Left renal cortex interstitium (tissue), 4 donors: ENCODE results near the gene PIK3R1. TPM values are rescaled to one million over a fixed set of nuclear protein-coding genes. Genes with fewer than 3 reads are reported as not detected.
"Not testable (repeated sequence)": the region's sequence is repeated elsewhere in the genome, so short reads cannot be mapped to it uniquely, and the experiment has no call there.

Source experiments
- DNase-seq, 4 donors: peaks; one replicate each; pipeline ENCODE4 v3.0.0-alpha.2; 2013; ENCODE audit warnings: low read depth in 4 of 4, low spot score in 2 of 4, missing footprints in 1 of 4
- polyA plus RNA-seq, 4 donors: library from polyadenylated mRNA; unstranded; fragments of 120-200 nt; gene quantifications; one replicate each; pipeline ENCODE4 v1.2.1, GENCODE V29; 2013; ENCODE audit not compliant: insufficient read length in 4 of 4

Gene PIK3R1
- polyA plus RNA-seq, 4 donors, result 69.2 to 86.2 (median 77.9) TPM

DNA sequence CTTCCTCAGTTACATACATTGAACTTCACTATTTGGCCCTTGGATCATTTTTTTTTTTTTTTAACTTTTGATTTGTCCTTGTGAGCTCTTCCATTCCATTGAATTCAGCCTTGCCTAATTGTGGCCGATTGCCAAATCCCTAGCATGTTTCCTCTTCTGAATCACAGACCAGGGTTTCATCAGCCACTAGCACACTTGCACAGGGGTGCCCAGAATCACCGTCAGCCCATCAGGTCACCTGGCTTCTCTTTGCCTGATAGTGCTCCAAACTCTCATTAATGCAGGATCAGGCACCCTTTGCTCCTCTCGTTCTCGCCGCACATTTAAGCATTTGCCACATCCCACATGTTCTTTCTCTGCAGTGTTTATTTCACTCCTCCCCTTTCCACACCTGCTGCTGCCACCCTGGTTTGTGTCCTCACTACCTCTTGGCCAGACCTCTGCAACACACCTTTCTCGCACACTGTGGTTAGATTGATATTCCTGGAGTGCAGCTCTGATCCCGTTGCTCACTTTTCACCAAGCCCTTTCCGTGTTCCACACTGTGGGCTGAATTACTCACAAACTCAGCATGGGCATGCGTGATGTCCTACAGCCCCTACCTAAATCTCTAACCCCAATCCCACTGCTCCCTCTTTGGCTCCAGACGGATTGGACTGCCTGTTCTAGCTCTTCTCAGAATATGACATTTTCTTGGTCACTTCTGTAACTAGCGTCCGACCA, 9.8 kb downstream of the PIK3R1 start:
- no peak for DNase-seq

DNA sequence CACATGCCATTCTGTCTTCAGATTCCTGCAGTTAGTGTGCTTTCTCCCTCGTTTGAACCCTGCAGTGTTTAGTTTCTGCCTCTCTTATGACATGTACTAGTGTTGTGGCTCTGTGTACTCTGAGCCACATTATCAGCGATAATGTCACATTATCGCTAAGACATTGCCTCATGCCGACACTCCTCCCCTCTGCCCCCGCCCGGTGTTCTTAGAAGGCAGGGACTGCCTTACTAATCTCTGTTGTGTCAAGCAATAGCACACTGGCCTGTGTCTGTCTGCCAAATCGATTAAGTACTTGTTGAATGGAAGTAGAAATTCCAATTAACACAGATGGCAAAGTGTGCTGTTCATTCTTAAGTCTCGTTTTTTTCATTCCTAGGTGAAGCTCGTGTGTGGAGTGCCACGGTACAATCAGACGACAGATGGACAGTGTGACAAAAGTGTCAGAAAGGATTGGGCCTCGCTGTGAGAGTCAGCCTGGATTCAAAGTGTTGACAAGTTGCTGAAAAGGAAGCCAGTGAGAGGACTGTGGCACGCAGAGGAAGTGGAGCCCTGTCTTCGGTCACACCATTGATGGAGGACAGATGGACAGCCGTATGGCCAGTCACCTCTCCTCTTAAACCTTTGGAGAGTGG, 10.5 kb downstream of the PIK3R1 start:
- no peak for DNase-seq

DNA sequence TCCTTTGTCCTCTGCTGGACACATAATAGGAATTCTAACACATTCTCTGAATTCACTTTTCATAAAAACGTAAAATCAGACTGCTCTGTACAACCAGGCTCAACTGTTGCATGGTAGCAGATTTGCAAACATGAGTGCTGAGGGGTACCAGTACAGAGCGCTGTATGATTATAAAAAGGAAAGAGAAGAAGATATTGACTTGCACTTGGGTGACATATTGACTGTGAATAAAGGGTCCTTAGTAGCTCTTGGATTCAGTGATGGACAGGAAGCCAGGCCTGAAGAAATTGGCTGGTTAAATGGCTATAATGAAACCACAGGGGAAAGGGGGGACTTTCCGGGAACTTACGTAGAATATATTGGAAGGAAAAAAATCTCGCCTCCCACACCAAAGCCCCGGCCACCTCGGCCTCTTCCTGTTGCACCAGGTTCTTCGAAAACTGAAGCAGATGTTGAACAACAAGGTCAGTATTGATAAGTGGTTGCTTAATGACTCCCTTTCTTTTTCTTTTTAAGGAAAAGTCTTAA, 11.1 kb downstream of the PIK3R1 start:
- DNase-seq, result no peak

DNA sequence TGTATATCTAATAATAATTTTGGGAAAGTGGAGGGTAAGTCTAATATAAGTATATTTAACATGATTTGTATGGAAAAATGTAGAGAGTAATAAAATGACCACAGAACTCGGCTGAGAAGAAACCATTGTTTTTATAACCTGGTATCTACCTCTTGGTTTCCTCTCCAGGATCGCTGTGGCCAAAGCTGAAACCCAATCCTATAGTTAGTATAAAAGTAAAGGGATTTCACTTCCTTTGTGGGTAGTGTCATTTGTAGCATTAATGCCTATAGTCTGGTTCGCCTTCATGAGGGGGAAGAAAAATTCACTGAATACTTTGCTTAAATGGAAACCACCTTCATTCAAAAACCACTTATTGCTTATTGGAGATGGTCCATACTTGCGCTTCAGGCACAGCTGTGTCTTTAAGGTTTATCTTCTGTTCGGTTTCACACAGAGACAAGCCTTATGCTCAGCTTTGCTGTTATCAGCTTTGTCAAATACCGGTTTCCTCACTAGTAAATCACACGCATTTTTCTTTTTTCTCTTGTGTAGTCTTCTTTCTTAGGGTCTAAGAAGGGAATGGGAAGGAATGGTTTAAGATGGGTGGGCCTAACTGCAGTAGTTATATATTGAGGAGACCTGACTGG, 12.1 kb downstream of the PIK3R1 start:
- DNase-seq, result no peak

DNA sequence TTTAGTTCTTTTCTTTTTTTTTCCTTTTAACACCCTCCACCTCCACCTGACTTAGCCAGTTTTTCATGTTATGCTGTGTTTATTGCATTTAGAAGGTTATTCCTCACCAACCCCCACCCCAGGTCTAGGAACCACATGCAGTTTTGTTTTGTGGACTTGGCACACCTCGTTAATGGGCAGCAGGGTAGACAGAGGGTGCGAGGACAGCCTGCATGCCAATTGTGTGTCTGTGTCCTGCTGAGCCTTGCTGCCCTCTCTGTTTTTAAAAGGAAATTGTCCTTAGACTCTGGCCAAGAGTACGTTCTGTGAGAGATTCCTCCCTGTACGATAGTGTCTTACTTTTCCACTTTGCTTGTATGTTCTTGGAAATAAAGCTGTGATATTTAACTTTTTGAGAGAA, 13.9 kb downstream of the PIK3R1 start:
- no peak for DNase-seq

DNA sequence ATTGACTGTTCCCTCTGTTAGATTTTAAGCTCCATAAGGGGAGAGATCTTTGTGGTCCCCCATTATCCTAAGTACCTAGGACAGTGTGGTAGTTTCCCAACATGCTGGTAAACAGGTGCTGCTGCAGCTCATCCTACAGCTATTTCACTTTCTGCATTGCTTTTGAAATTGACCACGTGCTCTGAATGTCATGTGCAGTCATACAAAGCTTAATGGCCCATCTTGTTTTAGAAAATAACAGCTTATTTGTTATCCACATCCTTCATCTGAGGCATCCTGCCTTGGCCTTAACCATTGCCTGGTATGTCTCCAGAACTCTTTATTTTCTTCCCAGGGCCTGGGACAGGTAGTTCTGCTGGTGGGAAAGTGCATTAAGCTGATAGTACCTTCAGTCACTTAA, 14.7 kb downstream of the PIK3R1 start:
- DNase-seq, result no peak

DNA sequence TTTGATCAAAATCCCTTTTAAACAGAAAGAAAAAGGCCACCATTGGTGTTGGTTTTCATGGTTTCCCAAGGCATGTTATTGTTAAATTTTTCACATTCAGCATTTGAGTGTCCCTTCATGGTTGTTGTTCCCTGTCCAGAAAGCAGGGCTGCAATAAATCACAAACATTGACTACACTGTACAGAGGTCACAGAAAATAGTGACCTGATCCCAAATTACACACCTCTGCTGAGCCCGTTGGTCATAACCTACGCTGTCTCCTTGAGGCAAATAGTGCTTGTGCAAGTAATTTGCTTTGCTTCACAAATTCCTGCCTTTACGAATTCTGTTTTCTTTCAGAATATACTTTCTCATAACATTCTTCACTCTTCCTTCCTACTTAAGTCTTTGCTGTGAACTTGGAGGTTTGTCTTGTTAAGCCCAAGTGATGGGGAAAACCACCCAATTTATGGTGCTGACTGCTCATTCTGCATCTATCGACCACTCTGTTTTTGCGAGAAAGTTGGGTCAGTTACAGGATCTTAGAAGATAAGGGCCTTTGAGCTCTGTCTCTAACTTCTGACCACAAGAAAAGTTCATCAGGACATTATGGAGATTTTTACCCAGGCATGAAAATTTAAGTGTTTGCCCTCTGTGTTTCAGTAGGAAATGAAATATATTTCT, 16.0 kb downstream of the PIK3R1 start:
- no peak for DNase-seq

DNA sequence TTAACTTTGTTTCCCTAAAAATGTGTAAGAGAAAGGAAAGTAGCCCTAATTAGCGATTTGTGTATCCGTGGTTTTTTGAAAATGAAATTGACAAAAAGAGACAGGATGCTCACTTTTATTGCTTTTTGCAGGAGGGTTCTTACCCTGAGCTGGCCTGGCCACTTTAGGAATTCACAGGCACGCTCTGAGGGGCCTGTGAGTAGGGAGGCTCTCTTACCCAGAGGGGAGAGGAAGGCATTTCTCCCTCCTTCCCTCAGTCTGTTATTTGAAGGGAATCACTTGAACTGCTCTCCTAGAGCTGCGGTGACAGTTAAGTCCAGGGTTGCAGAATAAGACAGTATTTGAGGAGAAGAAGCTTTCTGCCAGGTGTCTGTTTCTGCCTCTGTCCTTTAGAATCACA, 16.7 kb downstream of the PIK3R1 start:
- DNase-seq, result no peak

DNA sequence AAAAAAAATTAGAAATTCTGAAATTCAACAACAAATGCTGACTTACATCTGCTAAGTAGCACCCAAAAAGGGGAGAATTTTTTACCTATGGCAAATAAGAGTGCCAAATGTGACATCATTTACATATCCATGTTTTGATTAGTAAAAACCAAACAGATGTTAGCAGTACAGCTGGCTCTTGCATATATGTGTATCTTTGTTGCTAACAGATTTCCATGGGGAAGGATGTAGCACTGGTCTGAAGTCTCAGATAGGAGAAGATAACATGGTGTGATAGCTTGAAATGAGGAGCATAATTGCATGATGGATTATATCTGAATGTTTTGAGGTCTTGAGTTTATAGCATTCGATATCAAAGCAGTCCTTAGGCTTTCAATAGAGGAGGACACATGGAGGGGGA, 17.5 kb downstream of the PIK3R1 start:
- no peak for DNase-seq

DNA sequence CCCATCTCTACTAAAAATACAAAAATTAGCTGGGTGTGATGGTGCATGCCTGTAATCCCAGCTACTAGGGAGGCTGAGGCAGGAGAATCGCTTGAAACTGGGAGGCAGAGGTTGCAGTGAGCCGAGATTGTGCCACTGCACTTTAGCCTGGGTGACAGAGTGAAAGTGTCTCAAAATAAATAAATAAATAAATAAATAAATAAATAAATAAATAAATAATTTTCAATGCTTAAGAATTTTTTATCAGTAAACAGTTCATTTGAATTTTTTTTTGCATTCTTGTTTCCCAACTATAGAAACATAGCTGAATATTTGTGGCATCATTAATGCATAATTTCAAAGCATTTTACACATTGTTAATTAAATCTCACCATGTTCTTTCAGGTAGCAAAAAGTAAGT, 19.7 kb downstream of the PIK3R1 start:
- not testable (repeated sequence) for DNase-seq

DNA sequence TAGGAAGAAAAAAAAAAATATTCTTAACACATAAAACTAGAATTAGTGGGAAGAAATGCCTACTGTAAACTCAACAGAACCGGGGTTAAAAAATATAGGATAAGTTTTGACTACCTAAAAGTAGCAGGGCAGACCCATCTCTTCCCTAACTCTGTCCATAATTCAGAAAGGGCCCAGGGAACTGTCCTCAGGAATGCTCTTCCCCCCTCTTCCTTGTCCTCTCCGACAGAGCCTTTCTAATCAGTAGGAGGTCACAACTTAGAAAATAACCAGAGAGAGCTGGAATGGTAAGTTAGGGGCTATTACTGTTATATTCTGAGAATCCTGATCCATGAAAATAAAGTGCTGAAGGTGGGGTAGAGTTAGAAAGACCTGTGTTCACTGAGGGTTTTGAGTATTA, 22.2 kb downstream of the PIK3R1 start:
- DNase-seq, result no peak

DNA sequence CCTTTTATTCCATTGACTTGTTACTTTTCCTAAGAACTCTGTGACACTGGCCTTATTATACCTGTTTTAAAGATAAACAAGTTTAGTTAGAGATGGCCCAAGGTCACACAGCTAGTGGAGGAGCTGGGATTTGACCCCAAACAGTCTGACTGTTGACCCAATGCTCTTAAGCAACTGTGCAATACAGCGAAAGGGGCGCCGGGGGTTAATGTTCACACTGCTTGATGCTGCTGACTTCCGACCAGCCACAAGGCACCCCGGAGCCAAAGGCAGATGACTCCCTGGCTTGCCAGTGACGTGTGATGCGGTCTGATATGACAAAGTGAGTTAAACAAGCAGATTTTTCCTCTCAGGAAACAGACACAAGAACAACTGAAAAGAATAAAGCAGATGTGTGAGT, 23.9 kb downstream of the PIK3R1 start:
- no peak for DNase-seq

DNA sequence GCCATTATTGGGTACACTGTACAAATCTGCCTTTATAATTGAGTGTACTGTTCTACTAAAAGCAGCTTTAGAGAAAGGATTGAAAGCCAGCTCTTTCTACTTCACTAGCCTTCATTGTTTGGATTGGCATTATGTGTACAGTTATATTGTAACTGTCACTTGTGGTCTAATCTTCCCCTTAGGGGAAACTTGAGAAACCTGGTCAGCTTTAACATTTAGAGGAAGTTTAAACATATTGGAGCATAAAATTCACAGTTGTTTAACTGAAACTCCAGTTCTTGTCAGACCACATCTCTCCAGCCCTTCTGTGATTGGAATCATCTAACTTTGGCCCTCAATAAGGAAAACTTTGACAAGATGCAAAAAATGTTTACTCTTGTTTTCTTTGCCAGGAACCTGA, 24.6 kb downstream of the PIK3R1 start:
- DNase-seq, result no peak

DNA sequence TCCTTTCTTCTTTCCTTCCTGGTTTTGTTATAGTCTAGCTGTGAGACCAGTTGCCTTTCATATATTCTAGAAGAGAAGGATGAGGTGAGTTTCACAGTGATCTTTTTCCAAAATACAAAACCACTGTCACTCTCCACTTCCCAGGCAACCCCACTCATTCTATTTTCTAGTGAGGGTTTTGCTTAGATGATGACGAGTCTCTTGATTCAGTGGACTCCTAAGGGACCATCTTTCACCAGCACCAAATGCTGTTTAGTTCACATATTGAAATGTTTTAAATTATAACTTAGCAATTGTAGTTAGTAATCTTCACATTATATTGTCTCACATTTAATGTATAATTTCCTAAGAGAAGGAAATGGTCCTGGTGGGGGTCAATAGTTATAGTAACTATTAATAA, 25.2 kb downstream of the PIK3R1 start:
- DNase-seq, result no peak

DNA sequence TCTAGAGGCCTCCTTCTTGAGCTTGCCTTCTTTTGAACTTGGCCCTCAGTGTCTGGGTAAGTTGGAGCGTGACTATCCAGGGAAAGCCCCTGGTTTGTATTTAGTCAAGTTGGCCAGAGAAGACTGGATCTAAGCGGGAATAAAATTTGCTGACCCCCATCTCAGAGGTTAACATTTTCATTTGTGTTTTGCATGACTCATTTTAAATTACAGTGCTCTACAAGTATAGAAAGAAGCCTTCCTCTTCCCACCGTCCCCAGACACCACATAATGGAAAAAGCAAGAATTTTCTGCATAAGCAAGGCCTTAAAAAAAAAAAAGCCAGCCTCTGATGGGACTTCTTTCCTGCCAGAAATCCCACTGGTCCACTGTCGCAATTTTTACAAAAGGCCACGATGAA, 27.2 kb downstream of the PIK3R1 start:
- DNase-seq, result no peak

DNA sequence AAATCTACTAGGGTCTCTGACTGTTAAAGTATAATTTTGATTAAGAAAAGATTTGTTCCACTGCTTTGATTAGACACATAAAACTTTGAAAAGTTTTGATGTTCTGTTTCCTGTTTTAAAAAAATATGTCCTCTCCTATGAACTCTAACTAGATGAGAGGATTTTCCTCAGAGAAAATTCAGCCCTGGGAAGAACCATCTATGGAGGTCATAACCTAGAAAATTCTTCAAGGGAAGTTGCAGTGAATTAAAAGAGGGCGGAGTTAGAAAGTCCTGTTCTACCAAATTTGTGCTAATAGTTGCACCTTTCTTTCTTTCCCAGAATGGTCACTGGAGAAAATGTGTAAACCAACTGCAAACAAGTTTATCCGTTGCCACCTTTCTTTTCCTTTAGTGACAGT, 27.7 kb downstream of the PIK3R1 start:
- DNase-seq, result no peak

DNA sequence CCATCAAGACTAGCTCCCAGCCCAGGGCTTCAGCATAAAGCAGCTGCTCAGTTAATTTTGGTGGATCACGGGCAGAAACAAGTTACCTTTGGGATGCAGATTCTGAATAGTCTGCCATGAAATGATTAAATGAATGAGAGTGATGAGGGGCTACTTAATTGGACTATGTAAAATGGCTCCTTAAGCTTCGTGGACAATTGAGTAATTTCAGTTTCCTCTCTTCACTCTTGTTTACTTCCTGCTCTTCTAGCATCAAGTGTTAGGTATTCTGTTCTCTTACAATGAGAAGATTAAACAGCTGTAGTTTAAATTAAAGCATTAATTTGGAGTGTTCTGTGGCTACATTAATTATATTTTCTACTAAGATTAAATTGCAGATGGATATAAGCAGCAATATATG, 28.1 kb downstream of the PIK3R1 start:
- DNase-seq, result no peak

DNA sequence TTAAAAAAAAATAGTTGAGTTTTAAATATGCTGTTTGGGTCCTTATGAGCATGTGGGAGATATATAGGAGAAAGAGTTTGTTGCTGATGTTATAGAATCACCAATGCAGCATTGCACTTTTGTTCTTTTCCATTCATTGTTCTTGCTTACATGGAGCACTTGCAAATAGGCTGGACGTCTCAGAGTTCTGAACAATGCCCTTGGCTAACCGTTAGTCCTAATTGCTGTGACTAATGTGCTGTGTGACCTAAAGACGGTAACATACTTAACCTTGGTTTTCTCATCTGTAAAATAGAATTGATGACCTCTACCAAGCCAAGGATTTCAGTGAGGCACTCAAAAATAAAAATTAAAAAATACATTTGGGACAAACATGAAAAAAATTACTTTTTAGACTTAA, 29.8 kb downstream of the PIK3R1 start:
- no peak for DNase-seq

DNA sequence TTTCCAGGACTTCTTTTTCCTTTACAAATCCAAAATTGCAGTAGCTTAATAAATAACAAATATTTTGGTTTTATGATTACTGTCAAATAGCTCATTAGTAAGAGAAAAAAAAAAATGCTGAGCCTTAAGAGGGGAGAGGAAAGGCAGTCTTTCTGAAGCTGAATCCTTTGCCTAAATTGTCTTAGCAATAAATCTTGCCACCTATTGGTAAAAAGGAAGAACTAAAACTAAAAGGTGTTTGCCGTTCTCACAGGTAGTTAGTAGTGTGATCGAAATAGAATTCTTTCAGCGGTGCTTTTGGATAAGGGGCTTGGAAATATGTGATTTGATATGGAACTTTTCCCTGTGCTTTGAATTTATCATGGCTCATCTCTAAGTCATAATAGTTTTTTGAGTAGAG, 31.2 kb downstream of the PIK3R1 start:
- no peak for DNase-seq

DNA sequence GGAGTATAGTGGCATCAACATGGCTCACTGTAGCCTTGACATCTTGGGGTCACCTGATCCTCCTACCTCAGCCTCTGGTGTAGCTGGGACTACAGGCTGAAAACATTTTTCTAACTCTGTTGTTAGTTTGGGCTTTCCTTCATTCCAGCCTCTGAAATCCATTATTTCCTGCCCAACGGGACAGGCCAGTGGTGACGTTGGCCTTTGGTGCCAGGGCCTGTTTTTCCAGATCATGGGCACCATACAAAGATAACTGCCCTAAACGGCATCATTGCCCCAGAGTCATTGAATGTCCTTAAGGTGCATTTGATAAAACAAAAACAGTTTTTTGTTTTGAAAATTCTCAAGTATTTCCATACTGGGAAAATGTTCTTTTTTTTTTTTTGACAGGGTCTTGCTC, 32.1 kb downstream of the PIK3R1 start:
- no peak for DNase-seq

DNA sequence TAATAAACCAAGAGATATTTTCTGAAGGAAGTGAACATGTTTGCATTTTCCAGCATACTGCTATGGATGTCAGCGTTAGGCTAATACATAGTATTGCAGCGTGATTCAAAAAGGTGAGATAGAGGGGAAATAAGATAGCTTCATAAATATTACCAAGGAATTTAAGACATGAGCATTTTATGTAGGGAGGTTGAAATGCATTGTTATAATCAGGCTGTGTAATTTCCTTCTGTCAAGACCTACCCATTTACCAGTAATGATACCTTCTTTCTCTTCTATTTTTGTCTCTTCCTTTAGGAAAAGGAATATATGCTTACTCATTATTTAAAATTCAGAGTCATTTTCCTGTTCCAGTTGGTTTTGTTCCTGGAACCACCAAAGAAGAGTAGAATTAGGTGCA, 33.3 kb downstream of the PIK3R1 start:
- no peak for DNase-seq
